ENCODE data around the gene ENTPD3. TPM values are rescaled to one million over a fixed set of nuclear protein-coding genes. Genes with fewer than 3 reads are reported as not detected.

ENTPD3 gene
- total and polyA plus RNA-seq, 2 of the 13 experiments (the other 11 are each of a cell fraction or from before 2014, with no cell fraction given), result 0.07 TPM; not detected in 1

DNA sequence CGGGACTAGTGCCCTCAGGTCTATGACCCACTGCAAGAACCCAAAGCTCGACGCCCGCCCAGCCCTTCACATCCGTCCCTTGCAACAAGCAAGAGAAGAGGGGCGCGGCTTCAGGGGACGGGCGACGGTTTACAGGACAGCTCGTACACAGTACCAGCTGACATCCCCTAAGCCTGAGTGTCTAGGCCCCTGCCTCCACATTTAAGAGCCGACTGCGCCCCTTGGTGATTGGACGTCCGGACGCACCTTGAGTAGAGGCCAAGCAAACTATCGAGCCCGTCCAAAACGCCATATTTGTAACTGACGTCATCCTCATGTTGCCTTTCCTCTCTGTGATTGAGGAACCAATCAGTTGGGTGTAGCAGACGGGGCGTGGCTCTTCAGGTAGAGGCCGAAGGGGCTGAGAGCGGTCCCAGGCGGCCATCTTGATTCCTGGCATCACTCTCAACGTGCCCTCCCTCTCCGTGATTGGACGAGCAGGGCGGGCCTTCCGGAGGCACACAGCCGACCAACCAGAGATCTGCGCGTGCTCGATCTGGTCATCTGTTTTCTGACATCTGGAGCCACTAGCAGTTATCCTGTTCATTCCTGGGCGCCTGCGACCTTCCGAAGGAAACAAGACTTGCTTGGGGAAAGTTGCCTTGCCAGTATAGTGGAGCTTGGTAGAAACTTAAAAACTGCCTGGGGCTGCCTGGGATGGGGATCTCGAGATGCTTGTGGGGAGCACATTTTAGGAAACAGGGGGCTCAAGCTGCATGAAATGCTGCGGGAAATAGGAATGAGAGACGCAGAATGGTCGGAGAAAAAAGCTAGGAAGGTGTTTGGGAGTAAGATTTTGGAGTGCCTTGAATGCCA, 66.1 kb downstream of the ENTPD3 start (continued):
- TF ChIP-seq ZNF816 (CRISPR knock-in tag; IDR thresholded peaks at IDR 0.05; ENCODE audit: borderline replicate concordance) (no peak), ZNF121 (CRISPR knock-in tag; IDR thresholded peaks at IDR 0.05) (no peak), GTF2F1 (IDR thresholded peaks at IDR 0.05; ENCODE audit: low read length) (no peak), ZNF367 (CRISPR knock-in tag; IDR thresholded peaks at IDR 0.05; ENCODE audit: borderline replicate concordance) (no peak), ZNF230 (CRISPR knock-in tag; IDR thresholded peaks at IDR 0.05) (peak; percentile 49; the same call in 1 of the 2 replicates), ZNF235 (CRISPR knock-in tag; IDR thresholded peaks at IDR 0.05; ENCODE audit: borderline replicate concordance) (no peak), CC2D1A (CRISPR knock-in tag; IDR thresholded peaks at IDR 0.05) (0 out of 2 replicates have a peak, but pooled peaks have one; percentile 40), ADNP (CRISPR knock-in tag; IDR thresholded peaks at IDR 0.05) (no peak), DPF2 (CRISPR knock-in tag; IDR thresholded peaks at IDR 0.05; ENCODE audit: borderline replicate concordance, low read depth) (no peak; the same call in 1 of the 2 replicates), SNAI1 (CRISPR knock-in tag; IDR thresholded peaks at IDR 0.05; ENCODE audit: borderline replicate concordance) (0 out of 2 replicates have a peak, but pooled peaks have one; percentile 80), CHD4 (IDR thresholded peaks at IDR 0.05; ENCODE audit: borderline replicate concordance, low read length) (no peak), EEA1 (CRISPR knock-in tag; IDR thresholded peaks at IDR 0.05; ENCODE audit: borderline replicate concordance) (no peak), ZNF570 (CRISPR knock-in tag; IDR thresholded peaks at IDR 0.05; ENCODE audit: borderline replicate concordance) (no peak), ZMYM3 (CRISPR knock-in tag; IDR thresholded peaks at IDR 0.05) (peak; percentile 26; the same call in 1 of the 2 replicates), XBP1 (CRISPR knock-in tag; IDR thresholded peaks at IDR 0.05) (no peak; the same call in 1 of the 2 replicates), JDP2 (CRISPR knock-in tag; IDR thresholded peaks at IDR 0.05; ENCODE audit: borderline replicate concordance) (no peak), NAIF1 (CRISPR knock-in tag; IDR thresholded peaks at IDR 0.05; ENCODE audit: borderline replicate concordance) (no peak; the same call in 1 of the 2 replicates), ZMAT3 (CRISPR knock-in tag; conservative IDR thresholded peaks at IDR 0.05) (peak; percentile 86), RFX1 (IDR thresholded peaks at IDR 0.05) (no peak)
- TF ChIP-seq, protein P1, sequence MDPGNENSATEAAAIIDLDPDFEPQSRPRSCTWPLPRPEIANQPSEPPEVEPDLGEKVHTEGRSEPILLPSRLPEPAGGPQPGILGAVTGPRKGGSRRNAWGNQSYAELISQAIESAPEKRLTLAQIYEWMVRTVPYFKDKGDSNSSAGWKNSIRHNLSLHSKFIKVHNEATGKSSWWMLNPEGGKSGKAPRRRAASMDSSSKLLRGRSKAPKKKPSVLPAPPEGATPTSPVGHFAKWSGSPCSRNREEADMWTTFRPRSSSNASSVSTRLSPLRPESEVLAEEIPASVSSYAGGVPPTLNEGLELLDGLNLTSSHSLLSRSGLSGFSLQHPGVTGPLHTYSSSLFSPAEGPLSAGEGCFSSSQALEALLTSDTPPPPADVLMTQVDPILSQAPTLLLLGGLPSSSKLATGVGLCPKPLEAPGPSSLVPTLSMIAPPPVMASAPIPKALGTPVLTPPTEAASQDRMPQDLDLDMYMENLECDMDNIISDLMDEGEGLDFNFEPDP (CRISPR knock-in tag; conservative IDR thresholded peaks at IDR 0.05), result 0 out of 2 replicates have a peak, but pooled peaks have one; percentile 67
- TF ChIP-seq, protein P2, sequence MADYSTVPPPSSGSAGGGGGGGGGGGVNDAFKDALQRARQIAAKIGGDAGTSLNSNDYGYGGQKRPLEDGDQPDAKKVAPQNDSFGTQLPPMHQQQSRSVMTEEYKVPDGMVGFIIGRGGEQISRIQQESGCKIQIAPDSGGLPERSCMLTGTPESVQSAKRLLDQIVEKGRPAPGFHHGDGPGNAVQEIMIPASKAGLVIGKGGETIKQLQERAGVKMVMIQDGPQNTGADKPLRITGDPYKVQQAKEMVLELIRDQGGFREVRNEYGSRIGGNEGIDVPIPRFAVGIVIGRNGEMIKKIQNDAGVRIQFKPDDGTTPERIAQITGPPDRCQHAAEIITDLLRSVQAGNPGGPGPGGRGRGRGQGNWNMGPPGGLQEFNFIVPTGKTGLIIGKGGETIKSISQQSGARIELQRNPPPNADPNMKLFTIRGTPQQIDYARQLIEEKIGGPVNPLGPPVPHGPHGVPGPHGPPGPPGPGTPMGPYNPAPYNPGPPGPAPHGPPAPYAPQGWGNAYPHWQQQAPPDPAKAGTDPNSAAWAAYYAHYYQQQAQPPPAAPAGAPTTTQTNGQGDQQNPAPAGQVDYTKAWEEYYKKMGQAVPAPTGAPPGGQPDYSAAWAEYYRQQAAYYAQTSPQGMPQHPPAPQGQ (CRISPR knock-in tag; IDR thresholded peaks at IDR 0.05; ENCODE audit: borderline replicate concordance), result no peak
- TF ChIP-seq, protein P3, sequence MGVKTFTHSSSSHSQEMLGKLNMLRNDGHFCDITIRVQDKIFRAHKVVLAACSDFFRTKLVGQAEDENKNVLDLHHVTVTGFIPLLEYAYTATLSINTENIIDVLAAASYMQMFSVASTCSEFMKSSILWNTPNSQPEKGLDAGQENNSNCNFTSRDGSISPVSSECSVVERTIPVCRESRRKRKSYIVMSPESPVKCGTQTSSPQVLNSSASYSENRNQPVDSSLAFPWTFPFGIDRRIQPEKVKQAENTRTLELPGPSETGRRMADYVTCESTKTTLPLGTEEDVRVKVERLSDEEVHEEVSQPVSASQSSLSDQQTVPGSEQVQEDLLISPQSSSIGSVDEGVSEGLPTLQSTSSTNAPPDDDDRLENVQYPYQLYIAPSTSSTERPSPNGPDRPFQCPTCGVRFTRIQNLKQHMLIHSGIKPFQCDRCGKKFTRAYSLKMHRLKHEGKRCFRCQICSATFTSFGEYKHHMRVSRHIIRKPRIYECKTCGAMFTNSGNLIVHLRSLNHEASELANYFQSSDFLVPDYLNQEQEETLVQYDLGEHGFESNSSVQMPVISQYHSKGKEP (CRISPR knock-in tag; IDR thresholded peaks at IDR 0.05), result 0 out of 2 replicates have a peak, but pooled peaks have one; percentile 13
